Measurements from ENCODE around the gene THSD4. TPM values are rescaled to one million over a fixed set of nuclear protein-coding genes. Genes with fewer than 3 reads are reported as not detected.

The THSD4 gene
- total RNA-seq, 2 experiments from 2014 or later = not detected

- peaks cover 10% of the 10 kb centered on the region for H3K27me3 Mint-ChIP-seq
- TF ChIP-seq CTCF (IDR thresholded peaks at IDR 0.05) = no peak
- no peaks in the 10 kb centered on the region for H3K9me3 Mint-ChIP-seq
- ATAC-seq = no peak
- intact Hi-C loops (cut with micrococcal nuclease) = no loop called here
- POLR2A ChIA-PET = no interaction called here
- no peak overlapping the region for H3K27ac Mint-ChIP-seq
- CTCF ChIA-PET = no interaction called here
- no peak overlapping the region for H3K4me3 Mint-ChIP-seq
- no peak for DNase-seq
- H3K36me3 Mint-ChIP-seq (ENCODE audit: low read depth) = no peaks in the 10 kb centered on the region
- H3K4me1 Mint-ChIP-seq (ENCODE audit: low read depth) = no peaks in the 10 kb centered on the region
Measured at GRCh38 chr15:71627188-71627587, 511.9 kb downstream of the THSD4 start.

GRCh38 chr15:71627604-71628003 is 512.3 kb downstream of the THSD4 start:
- POLR2A ChIA-PET = no interaction called here
- no peak for TF ChIP-seq CTCF (IDR thresholded peaks at IDR 0.05)
- Mint-ChIP-seq H3K27ac (no peak overlapping the region), H3K36me3 (ENCODE audit: low read depth) (no peaks in the 10 kb centered on the region), H3K27me3 (peaks cover 9% of the 10 kb centered on the region), H3K9me3 (no peaks in the 10 kb centered on the region), H3K4me3 (no peak overlapping the region), H3K4me1 (ENCODE audit: low read depth) (no peaks in the 10 kb centered on the region)
- no peak for DNase-seq
- CTCF ChIA-PET = no interaction called here
- intact Hi-C loops (cut with micrococcal nuclease) = no loop called here
- no peak for ATAC-seq

GRCh38 chr15:71628988-71629770 is 513.9 kb downstream of the THSD4 start:
- no peak for TF ChIP-seq CTCF (IDR thresholded peaks at IDR 0.05)
- no peaks in the 10 kb centered on the region for H3K4me1 Mint-ChIP-seq (ENCODE audit: low read depth)
- CTCF ChIA-PET = no interaction called here
- H3K36me3 Mint-ChIP-seq (ENCODE audit: low read depth) = no peaks in the 10 kb centered on the region
- DNase-seq = no peak
- no peak overlapping the region for H3K27ac Mint-ChIP-seq
- no peaks in the 10 kb centered on the region for H3K9me3 Mint-ChIP-seq
- H3K4me3 Mint-ChIP-seq = no peak overlapping the region
- H3K27me3 Mint-ChIP-seq = peaks cover 7% of the 10 kb centered on the region
- POLR2A ChIA-PET = no interaction called here
- ATAC-seq = peak; percentile 27
- intact Hi-C loops (cut with micrococcal nuclease) = no loop called here

GRCh38 chr15:71629781-71630474 is 514.7 kb downstream of the THSD4 start:
- H3K36me3 Mint-ChIP-seq (ENCODE audit: low read depth) = no peaks in the 10 kb centered on the region
- CTCF ChIA-PET = no interaction called here
- intact Hi-C loops (cut with micrococcal nuclease) = no loop called here
- H3K27ac Mint-ChIP-seq = no peak overlapping the region
- no peak for TF ChIP-seq CTCF (IDR thresholded peaks at IDR 0.05)
- no peak overlapping the region for H3K4me3 Mint-ChIP-seq
- ATAC-seq = no peak
- POLR2A ChIA-PET = no interaction called here
- H3K9me3 Mint-ChIP-seq = no peaks in the 10 kb centered on the region
- peaks cover 7% of the 10 kb centered on the region for H3K27me3 Mint-ChIP-seq
- no peak for DNase-seq
- no peaks in the 10 kb centered on the region for H3K4me1 Mint-ChIP-seq (ENCODE audit: low read depth)

GRCh38 chr15:71630475-71630809 is 515.2 kb downstream of the THSD4 start:
- no peak for DNase-seq
- H3K4me3 Mint-ChIP-seq = no peak overlapping the region
- no peaks in the 10 kb centered on the region for H3K9me3 Mint-ChIP-seq
- H3K36me3 Mint-ChIP-seq (ENCODE audit: low read depth) = no peaks in the 10 kb centered on the region
- no peak overlapping the region for H3K27ac Mint-ChIP-seq
- peaks cover 7% of the 10 kb centered on the region for H3K27me3 Mint-ChIP-seq
- no peak for TF ChIP-seq CTCF (IDR thresholded peaks at IDR 0.05)
- ChIA-PET POLR2A (no interaction called here), CTCF (no interaction called here)
- ATAC-seq = no peak
- no peaks in the 10 kb centered on the region for H3K4me1 Mint-ChIP-seq (ENCODE audit: low read depth)
- intact Hi-C loops (cut with micrococcal nuclease) = no loop called here

Data from activated CD8-positive, alpha-beta T cell treated with anti-CD3 and anti-CD28 coated beads for 36 hours (primary cell).